NCI-H2227 treated with DMSO at 0.1 percent for 48 hours (cell line): Measurements from ENCODE around the gene NPY4R2.
"Not testable (repeated sequence)": the region's sequence is repeated elsewhere in the genome, so short reads cannot be mapped to it uniquely, and the experiment has no call there.

Experiments
- DNase-seq: peaks from one replicate; lab custom pipeline; 2025; lab: John Stamatoyannopoulos, UW

Gene NPY4R2

GRCh38 chr10:47933462-47933861 lies 15.0 kb downstream of the NPY4R2 start:
- not testable (repeated sequence) for DNase-seq

GRCh38 chr10:47936772-47937228 lies 18.3 kb downstream of the NPY4R2 start:
- DNase-seq, result not testable (repeated sequence)

- not testable (repeated sequence) for DNase-seq
These were observed 19.2 kb downstream of the NPY4R2 start for GRCh38 chr10:47937634-47938033.

- DNase-seq, result not testable (repeated sequence)
These were observed 22.4 kb downstream of the NPY4R2 start for GRCh38 chr10:47940821-47941220.

GRCh38 chr10:47941379-47941778 lies 22.9 kb downstream of the NPY4R2 start:
- not testable (repeated sequence) for DNase-seq

- DNase-seq, result not testable (repeated sequence)
These were observed 24.0 kb downstream of the NPY4R2 start for GRCh38 chr10:47942351-47943019.

GRCh38 chr10:47943328-47943727 lies 24.9 kb downstream of the NPY4R2 start:
- not testable (repeated sequence) for DNase-seq

- DNase-seq, result not testable (repeated sequence)
These were observed 29.0 kb downstream of the NPY4R2 start for GRCh38 chr10:47947424-47947823.

- not testable (repeated sequence) for DNase-seq
These were observed 38.7 kb downstream of the NPY4R2 start for GRCh38 chr10:47957158-47957557.

GRCh38 chr10:47959677-47960076 lies 41.2 kb downstream of the NPY4R2 start:
- DNase-seq, result not testable (repeated sequence)

GRCh38 chr10:47960699-47961098 lies 42.2 kb downstream of the NPY4R2 start:
- not testable (repeated sequence) for DNase-seq

- DNase-seq, result not testable (repeated sequence)
These were observed 44.3 kb downstream of the NPY4R2 start for GRCh38 chr10:47962785-47963184.

- DNase-seq, result not testable (repeated sequence)
These were observed 46.0 kb downstream of the NPY4R2 start for GRCh38 chr10:47964280-47965063.

GRCh38 chr10:47968988-47969387 lies 50.5 kb downstream of the NPY4R2 start:
- not testable (repeated sequence) for DNase-seq

- DNase-seq, result not testable (repeated sequence)
These were observed 51.6 kb downstream of the NPY4R2 start for GRCh38 chr10:47970047-47970446.

GRCh38 chr10:47971598-47971997 lies 53.1 kb downstream of the NPY4R2 start:
- not testable (repeated sequence) for DNase-seq

GRCh38 chr10:47972077-47972476 lies 53.6 kb downstream of the NPY4R2 start:
- not testable (repeated sequence) for DNase-seq
